ENCODE results near the gene PRPF40B.

The PRPF40B gene

GRCh38 chr12:49642370-49642802 is 19.0 kb downstream of the PRPF40B start:
- peaks cover 9% of the 10 kb centered on the region for H3K4me1 ChIP-seq (ENCODE audit: control insufficient read depth, insufficient read depth, low read length)
- no peaks in the 10 kb centered on the region for H3K9me3 ChIP-seq (ENCODE audit: control insufficient read depth, low read length)
- no peak overlapping the region for H3K9ac ChIP-seq (ENCODE audit: low read length)
- DNase-seq (ENCODE audit: low read depth): no peak
- peaks cover 30% of the 10 kb centered on the region for H3K36me3 ChIP-seq (ENCODE audit: control insufficient read depth, insufficient read depth, low read length, severe bottlenecking)
- no peaks in the 10 kb centered on the region for H3K27me3 ChIP-seq (replicated peaks; ENCODE audit: control insufficient read depth, insufficient read depth, low read length)
- H3K4me3 ChIP-seq (ENCODE audit: low read length): no peak overlapping the region

GRCh38 chr12:49643135-49643534 is 19.8 kb downstream of the PRPF40B start:
- Histone ChIP-seq H3K36me3 (ENCODE audit: control insufficient read depth, insufficient read depth, low read length, severe bottlenecking) (peaks cover 31% of the 10 kb centered on the region), H3K4me3 (ENCODE audit: low read length) (no peak overlapping the region), H3K9ac (ENCODE audit: low read length) (no peak overlapping the region), H3K4me1 (ENCODE audit: control insufficient read depth, insufficient read depth, low read length) (peaks cover 9% of the 10 kb centered on the region), H3K9me3 (ENCODE audit: control insufficient read depth, low read length) (no peaks in the 10 kb centered on the region), H3K27me3 (replicated peaks; ENCODE audit: control insufficient read depth, insufficient read depth, low read length) (no peaks in the 10 kb centered on the region)
- no peak for DNase-seq (ENCODE audit: low read depth)

GRCh38 chr12:49643961-49644619 is 20.7 kb downstream of the PRPF40B start:
- Histone ChIP-seq H3K36me3 (ENCODE audit: control insufficient read depth, insufficient read depth, low read length, severe bottlenecking) (peaks cover 40% of the 10 kb centered on the region), H3K9me3 (ENCODE audit: control insufficient read depth, low read length) (no peaks in the 10 kb centered on the region), H3K4me3 (ENCODE audit: low read length) (no peak overlapping the region), H3K27me3 (replicated peaks; ENCODE audit: control insufficient read depth, insufficient read depth, low read length) (no peaks in the 10 kb centered on the region), H3K4me1 (ENCODE audit: control insufficient read depth, insufficient read depth, low read length) (peaks cover 9% of the 10 kb centered on the region), H3K9ac (ENCODE audit: low read length) (peak overlapping the region; percentile 8)
- no peak for DNase-seq (ENCODE audit: low read depth)

DNA sequence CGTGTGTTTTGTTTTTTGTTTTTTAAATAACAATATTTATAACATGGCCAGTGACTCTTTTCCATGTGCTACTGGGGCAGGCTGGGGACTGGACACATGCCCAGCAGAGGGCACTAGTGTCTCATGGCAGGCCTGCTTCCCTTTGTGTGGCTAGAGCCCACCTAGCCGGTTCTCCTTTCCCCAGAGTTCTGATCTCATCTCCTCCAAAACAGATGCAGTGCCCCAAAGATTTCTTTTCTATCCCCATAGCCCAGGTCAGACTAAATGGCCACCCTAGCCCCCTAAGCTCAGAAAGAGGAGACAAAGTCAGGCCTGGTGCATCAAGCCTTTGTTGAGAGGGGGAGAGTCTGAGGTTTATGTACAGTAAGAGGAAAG is 21.2 kb downstream of the PRPF40B start:
- Histone ChIP-seq H3K27me3 (replicated peaks; ENCODE audit: control insufficient read depth, insufficient read depth, low read length) (no peaks in the 10 kb centered on the region), H3K4me1 (ENCODE audit: control insufficient read depth, insufficient read depth, low read length) (peaks cover 9% of the 10 kb centered on the region), H3K9ac (ENCODE audit: low read length) (no peak overlapping the region), H3K36me3 (ENCODE audit: control insufficient read depth, insufficient read depth, low read length, severe bottlenecking) (peaks cover 45% of the 10 kb centered on the region), H3K9me3 (ENCODE audit: control insufficient read depth, low read length) (no peaks in the 10 kb centered on the region), H3K4me3 (ENCODE audit: low read length) (no peak overlapping the region)
- DNase-seq (ENCODE audit: low read depth): peak; percentile 90

GRCh38 chr12:49645146-49646039 is 22.0 kb downstream of the PRPF40B start:
- Histone ChIP-seq H3K9me3 (ENCODE audit: control insufficient read depth, low read length) (no peaks in the 10 kb centered on the region), H3K27me3 (replicated peaks; ENCODE audit: control insufficient read depth, insufficient read depth, low read length) (no peaks in the 10 kb centered on the region), H3K4me1 (ENCODE audit: control insufficient read depth, insufficient read depth, low read length) (peaks cover 9% of the 10 kb centered on the region), H3K4me3 (ENCODE audit: low read length) (no peak overlapping the region), H3K9ac (ENCODE audit: low read length) (no peak overlapping the region), H3K36me3 (ENCODE audit: control insufficient read depth, insufficient read depth, low read length, severe bottlenecking) (peaks cover 53% of the 10 kb centered on the region)
- no peak for DNase-seq (ENCODE audit: low read depth)

DNA sequence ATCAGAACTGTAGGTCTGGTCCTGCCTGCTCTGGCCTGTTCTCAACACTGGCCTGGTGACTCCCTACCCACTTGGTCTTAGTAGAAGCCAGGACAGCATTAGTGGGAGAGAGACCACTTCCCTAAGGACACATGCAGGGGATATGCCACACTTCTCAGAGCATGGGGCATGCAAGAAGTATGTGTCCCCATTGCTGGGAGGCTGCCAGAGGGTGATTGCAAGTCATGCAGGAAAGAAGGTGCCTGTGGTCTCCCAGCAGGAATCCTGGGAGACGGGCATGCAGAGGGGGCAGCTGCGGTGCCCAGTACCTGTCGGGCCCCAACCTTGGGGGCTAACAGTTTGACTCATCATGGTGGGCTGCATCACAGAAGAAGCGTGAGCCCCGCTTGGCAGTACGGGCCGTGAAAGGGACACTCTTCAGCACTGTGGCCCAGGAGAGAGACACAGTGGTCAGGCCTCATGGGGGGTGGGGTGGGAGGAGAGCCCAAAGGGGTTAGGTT is 23.0 kb downstream of the PRPF40B start:
- H3K36me3 ChIP-seq (ENCODE audit: control insufficient read depth, insufficient read depth, low read length, severe bottlenecking): peaks cover 60% of the 10 kb centered on the region

GRCh38 chr12:49646871-49647654 is 23.7 kb downstream of the PRPF40B start:
- Histone ChIP-seq H3K4me1 (ENCODE audit: control insufficient read depth, insufficient read depth, low read length) (peaks cover 9% of the 10 kb centered on the region), H3K9me3 (ENCODE audit: control insufficient read depth, low read length) (no peaks in the 10 kb centered on the region), H3K27me3 (replicated peaks; ENCODE audit: control insufficient read depth, insufficient read depth, low read length) (no peaks in the 10 kb centered on the region), H3K4me3 (ENCODE audit: low read length) (no peak overlapping the region), H3K36me3 (ENCODE audit: control insufficient read depth, insufficient read depth, low read length, severe bottlenecking) (peaks cover 57% of the 10 kb centered on the region), H3K9ac (ENCODE audit: low read length) (no peak overlapping the region)
- no peak for DNase-seq (ENCODE audit: low read depth)

More for the DNA sequence above, 23.0 kb downstream of the PRPF40B start:
- H3K4me3 ChIP-seq (ENCODE audit: low read length): no peak overlapping the region
- H3K9me3 ChIP-seq (ENCODE audit: control insufficient read depth, low read length): no peaks in the 10 kb centered on the region
- peak overlapping the region; percentile 16 for H3K9ac ChIP-seq (ENCODE audit: low read length)
- H3K27me3 ChIP-seq (replicated peaks; ENCODE audit: control insufficient read depth, insufficient read depth, low read length): no peaks in the 10 kb centered on the region
- no peak for DNase-seq (ENCODE audit: low read depth)
- H3K4me1 ChIP-seq (ENCODE audit: control insufficient read depth, insufficient read depth, low read length): peaks cover 9% of the 10 kb centered on the region

DNA sequence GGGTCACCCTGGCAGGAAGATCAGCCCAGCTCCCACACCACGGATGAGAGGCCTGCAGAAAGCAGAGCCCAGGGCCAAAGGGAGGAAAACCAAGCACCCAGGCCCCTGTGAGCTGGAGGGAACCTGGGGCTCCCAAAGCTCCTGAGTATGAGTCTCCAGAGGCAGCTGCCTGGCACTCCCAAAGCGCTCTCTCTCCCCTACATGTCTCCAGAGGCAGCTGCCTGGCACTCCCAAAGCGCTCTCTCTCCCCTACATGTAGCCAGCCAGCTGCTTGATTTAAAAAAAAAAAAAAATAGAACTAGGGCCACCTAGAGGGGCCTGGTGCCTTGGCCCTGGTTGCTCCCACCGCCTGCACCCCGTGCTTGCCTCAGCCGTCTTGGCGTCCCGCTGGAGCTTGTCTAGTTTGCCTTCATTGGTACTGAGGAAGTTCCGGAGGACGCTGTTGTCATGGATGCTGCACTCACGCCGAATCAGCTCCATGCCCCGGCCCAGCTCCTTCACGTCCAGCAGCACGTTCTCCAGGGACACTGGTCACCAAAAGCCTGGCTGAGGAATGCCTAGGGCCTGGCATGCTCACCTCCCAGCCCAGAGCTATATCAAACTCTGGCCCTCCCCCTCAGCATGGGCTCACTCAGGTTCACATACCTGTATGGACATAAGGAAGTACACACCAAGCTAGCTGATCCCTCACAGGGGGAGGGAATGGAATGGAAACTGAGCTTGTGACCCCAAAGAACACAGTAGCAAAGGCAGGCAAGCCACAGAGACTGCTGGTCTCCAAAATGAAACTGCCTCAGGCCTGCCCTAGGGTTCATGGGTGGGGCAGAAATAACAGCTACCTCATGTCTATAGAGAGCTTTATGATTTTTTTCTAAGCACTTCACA is 24.7 kb downstream of the PRPF40B start:
- H3K9ac ChIP-seq (ENCODE audit: low read length): no peak overlapping the region
- peaks cover 9% of the 10 kb centered on the region for H3K4me1 ChIP-seq (ENCODE audit: control insufficient read depth, insufficient read depth, low read length)
- peak; percentile 24 for DNase-seq (ENCODE audit: low read depth)
- H3K9me3 ChIP-seq (ENCODE audit: control insufficient read depth, low read length): no peaks in the 10 kb centered on the region
- no peak overlapping the region for H3K4me3 ChIP-seq (ENCODE audit: low read length)
- no peaks in the 10 kb centered on the region for H3K27me3 ChIP-seq (replicated peaks; ENCODE audit: control insufficient read depth, insufficient read depth, low read length)
- peaks cover 56% of the 10 kb centered on the region for H3K36me3 ChIP-seq (ENCODE audit: control insufficient read depth, insufficient read depth, low read length, severe bottlenecking)

- H3K27me3 ChIP-seq (replicated peaks; ENCODE audit: control insufficient read depth, insufficient read depth, low read length): no peaks in the 10 kb centered on the region
These were observed 25.3 kb downstream of the PRPF40B start for GRCh38 chr12:49648712-49649003.

GRCh38 chr12:49649445-49649844 is 26.1 kb downstream of the PRPF40B start:
- no peaks in the 10 kb centered on the region for H3K9me3 ChIP-seq (ENCODE audit: control insufficient read depth, low read length)
- DNase-seq (ENCODE audit: low read depth): no peak
- no peaks in the 10 kb centered on the region for H3K27me3 ChIP-seq (replicated peaks; ENCODE audit: control insufficient read depth, insufficient read depth, low read length)
- H3K36me3 ChIP-seq (ENCODE audit: control insufficient read depth, insufficient read depth, low read length, severe bottlenecking): peaks cover 59% of the 10 kb centered on the region
- peaks cover under 1% of the 10 kb centered on the region for H3K4me1 ChIP-seq (ENCODE audit: control insufficient read depth, insufficient read depth, low read length)
- no peak overlapping the region for H3K9ac ChIP-seq (ENCODE audit: low read length)
- no peak overlapping the region for H3K4me3 ChIP-seq (ENCODE audit: low read length)

More at GRCh38 chr12:49648712-49649003, 25.3 kb downstream of the PRPF40B start:
- Histone ChIP-seq H3K36me3 (ENCODE audit: control insufficient read depth, insufficient read depth, low read length, severe bottlenecking) (peaks cover 57% of the 10 kb centered on the region), H3K9me3 (ENCODE audit: control insufficient read depth, low read length) (no peaks in the 10 kb centered on the region), H3K9ac (ENCODE audit: low read length) (no peak overlapping the region), H3K4me3 (ENCODE audit: low read length) (no peak overlapping the region), H3K4me1 (ENCODE audit: control insufficient read depth, insufficient read depth, low read length) (peaks cover 8% of the 10 kb centered on the region)
- DNase-seq (ENCODE audit: low read depth): no peak
